GM12878 (cell line): ENCODE results near the gene ZNF768. TPM values are rescaled to one million over a fixed set of nuclear protein-coding genes. Genes with fewer than 3 reads are reported as not detected.

Source experiments
- DPF2 ChIP-seq: fragments of 450-650 bp; IDR thresholded peaks from 2 replicates; pipeline ENCODE4 v1.6.1; 2017; ENCODE audit warnings: mild to moderate bottlenecking
- E2F8 ChIP-seq: fragments of 450-650 bp; IDR thresholded peaks from 2 replicates; pipeline ENCODE4 v1.6.1; 2018; ENCODE audit warnings: mild to moderate bottlenecking, low read depth, moderate library complexity; ENCODE audit not compliant: partially characterized antibody
- FOXK2 ChIP-seq: fragments of 450-650 bp; IDR thresholded peaks from 2 replicates; pipeline ENCODE4 v1.6.1; 2017; ENCODE audit warnings: mild to moderate bottlenecking, moderate library complexity
- MEF2A ChIP-seq: IDR thresholded peaks from 2 replicates; pipeline ENCODE4 v1.6.1; 2011; ENCODE audit warnings: low read depth, mild to moderate bottlenecking, low read length, moderate library complexity; ENCODE audit not compliant: insufficient read depth
- REST ChIP-seq: IDR thresholded peaks from 2 replicates; pipeline ENCODE4 v1.6.1; 2012; ENCODE audit warnings: mild to moderate bottlenecking, low read depth, low read length
- SPI1 ChIP-seq: IDR thresholded peaks from 2 replicates; pipeline ENCODE4 v1.6.1; 2011; ENCODE audit warnings: low read depth, mild to moderate bottlenecking, low read length, moderate library complexity, borderline replicate concordance; ENCODE audit not compliant: insufficient read depth
- USF1 ChIP-seq: IDR thresholded peaks from 2 replicates; pipeline ENCODE4 v1.6.1; 2011; ENCODE audit warnings: borderline replicate concordance, low read depth, mild to moderate bottlenecking, moderate library complexity, mixed read lengths, low read length; ENCODE audit not compliant: insufficient read depth; ENCODE audit errors: extremely low read length
- polyA plus RNA-seq, 11 experiments: library from polyadenylated mRNA; depleted of rRNA in 4 of 11; unstranded in 6 of 11; stranded (reverse) in 5 of 11; fragments of >200 nt; fragmentation: Nextera tagmentation in 4 of 11; fragmentation: Illumina TruSeq in 1 of 11; extraction: Ambion mirVana in 4 of 11; extraction: Trizol in 1 of 11; gene quantifications; 1 replicate in 1 of 11; 2 replicates in 10 of 11; pipeline versions ENCODE4 v1.2.1 to v1.2.3, GENCODE V29; 2011 to 2016; ENCODE audit warnings: inconsistent platforms in 2 of 11, missing spikeins in 2 of 11, low read depth in 1 of 11
- total RNA-seq, 4 experiments: library from RNA; depleted of rRNA in 3 of 4; stranded (reverse); fragments of >200 nt in 3 of 4; fragmentation: Illumina TruSeq in 1 of 4; extraction: Trizol in 1 of 4; gene quantifications; 2 replicates each; pipeline versions ENCODE4 v1.2.1 to v1.2.3, GENCODE V29; 2013 to 2021
- TF ChIP-seq, protein P1 (sequence below): fragments of 150-350 bp; IDR thresholded peaks from 2 replicates; pipeline ENCODE4 v1.6.1; 2016; ENCODE audit warnings: low read depth, low read length
- TF ChIP-seq, protein P2 (sequence below): fragments of 450-650 bp; formaldehyde crosslinking; IDR thresholded peaks from 2 replicates; pipeline ENCODE4 v1.5.0; 2022; ENCODE audit warnings: mild to moderate bottlenecking, missing genetic modification characterization
- TF ChIP-seq, protein P3 (sequence below): fragments of 450-650 bp; IDR thresholded peaks from 2 replicates; pipeline ENCODE4 v1.6.1; 2018; ENCODE audit warnings: borderline replicate concordance, mild to moderate bottlenecking; ENCODE audit not compliant: partially characterized antibody

ZNF768 gene
- total and polyA plus RNA-seq, 10 of the 15 experiments (the other 5 are each of a cell fraction or from before 2014, with no cell fraction given): 0.05 to 23.1 (median 9.1) TPM

DNA sequence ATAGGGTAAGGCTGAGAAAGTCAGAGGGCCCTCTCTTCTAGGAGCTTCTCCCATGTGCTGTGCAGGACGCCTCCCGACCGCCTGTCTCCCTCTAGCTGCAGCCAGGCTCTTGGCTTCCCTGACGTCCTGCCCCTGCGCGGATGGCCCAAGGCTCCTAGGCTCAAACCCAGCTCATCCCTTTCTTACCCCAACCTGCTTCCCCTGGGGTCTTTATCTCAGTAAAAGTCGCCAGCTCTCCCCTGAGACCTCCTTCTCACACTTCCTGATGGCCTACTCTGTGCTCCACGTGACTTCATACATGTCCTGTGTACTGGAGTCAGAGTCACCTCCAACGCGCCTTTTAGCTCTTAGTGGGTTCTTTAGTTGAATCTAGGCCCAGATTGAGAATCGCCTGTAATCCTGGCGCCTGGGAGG lies 9.4 kb upstream of the ZNF768 start (continued):
- TF ChIP-seq REST: no peak
- TF ChIP-seq, protein P1, sequence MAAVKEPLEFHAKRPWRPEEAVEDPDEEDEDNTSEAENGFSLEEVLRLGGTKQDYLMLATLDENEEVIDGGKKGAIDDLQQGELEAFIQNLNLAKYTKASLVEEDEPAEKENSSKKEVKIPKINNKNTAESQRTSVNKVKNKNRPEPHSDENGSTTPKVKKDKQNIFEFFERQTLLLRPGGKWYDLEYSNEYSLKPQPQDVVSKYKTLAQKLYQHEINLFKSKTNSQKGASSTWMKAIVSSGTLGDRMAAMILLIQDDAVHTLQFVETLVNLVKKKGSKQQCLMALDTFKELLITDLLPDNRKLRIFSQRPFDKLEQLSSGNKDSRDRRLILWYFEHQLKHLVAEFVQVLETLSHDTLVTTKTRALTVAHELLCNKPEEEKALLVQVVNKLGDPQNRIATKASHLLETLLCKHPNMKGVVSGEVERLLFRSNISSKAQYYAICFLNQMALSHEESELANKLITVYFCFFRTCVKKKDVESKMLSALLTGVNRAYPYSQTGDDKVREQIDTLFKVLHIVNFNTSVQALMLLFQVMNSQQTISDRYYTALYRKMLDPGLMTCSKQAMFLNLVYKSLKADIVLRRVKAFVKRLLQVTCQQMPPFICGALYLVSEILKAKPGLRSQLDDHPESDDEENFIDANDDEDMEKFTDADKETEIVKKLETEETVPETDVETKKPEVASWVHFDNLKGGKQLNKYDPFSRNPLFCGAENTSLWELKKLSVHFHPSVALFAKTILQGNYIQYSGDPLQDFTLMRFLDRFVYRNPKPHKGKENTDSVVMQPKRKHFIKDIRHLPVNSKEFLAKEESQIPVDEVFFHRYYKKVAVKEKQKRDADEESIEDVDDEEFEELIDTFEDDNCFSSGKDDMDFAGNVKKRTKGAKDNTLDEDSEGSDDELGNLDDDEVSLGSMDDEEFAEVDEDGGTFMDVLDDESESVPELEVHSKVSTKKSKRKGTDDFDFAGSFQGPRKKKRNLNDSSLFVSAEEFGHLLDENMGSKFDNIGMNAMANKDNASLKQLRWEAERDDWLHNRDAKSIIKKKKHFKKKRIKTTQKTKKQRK: no peak
- TF ChIP-seq SPI1: 0 out of 2 replicates have a peak, but pooled peaks have one; percentile 1
- TF ChIP-seq FOXK2: no peak
- TF ChIP-seq DPF2: peak; percentile 93
- no peak for TF ChIP-seq E2F8
- peak; percentile 75 for TF ChIP-seq USF1
- no peak for TF ChIP-seq MEF2A
- TF ChIP-seq, protein P2, sequence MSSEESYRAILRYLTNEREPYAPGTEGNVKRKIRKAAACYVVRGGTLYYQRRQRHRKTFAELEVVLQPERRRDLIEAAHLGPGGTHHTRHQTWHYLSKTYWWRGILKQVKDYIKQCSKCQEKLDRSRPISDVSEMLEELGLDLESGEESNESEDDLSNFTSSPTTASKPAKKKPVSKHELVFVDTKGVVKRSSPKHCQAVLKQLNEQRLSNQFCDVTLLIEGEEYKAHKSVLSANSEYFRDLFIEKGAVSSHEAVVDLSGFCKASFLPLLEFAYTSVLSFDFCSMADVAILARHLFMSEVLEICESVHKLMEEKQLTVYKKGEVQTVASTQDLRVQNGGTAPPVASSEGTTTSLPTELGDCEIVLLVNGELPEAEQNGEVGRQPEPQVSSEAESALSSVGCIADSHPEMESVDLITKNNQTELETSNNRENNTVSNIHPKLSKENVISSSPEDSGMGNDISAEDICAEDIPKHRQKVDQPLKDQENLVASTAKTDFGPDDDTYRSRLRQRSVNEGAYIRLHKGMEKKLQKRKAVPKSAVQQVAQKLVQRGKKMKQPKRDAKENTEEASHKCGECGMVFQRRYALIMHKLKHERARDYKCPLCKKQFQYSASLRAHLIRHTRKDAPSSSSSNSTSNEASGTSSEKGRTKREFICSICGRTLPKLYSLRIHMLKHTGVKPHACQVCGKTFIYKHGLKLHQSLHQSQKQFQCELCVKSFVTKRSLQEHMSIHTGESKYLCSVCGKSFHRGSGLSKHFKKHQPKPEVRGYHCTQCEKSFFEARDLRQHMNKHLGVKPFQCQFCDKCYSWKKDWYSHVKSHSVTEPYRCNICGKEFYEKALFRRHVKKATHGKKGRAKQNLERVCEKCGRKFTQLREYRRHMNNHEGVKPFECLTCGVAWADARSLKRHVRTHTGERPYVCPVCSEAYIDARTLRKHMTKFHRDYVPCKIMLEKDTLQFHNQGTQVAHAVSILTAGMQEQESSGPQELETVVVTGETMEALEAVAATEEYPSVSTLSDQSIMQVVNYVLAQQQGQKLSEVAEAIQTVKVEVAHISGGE (CRISPR knock-in tag): no peak
- TF ChIP-seq, protein P3, sequence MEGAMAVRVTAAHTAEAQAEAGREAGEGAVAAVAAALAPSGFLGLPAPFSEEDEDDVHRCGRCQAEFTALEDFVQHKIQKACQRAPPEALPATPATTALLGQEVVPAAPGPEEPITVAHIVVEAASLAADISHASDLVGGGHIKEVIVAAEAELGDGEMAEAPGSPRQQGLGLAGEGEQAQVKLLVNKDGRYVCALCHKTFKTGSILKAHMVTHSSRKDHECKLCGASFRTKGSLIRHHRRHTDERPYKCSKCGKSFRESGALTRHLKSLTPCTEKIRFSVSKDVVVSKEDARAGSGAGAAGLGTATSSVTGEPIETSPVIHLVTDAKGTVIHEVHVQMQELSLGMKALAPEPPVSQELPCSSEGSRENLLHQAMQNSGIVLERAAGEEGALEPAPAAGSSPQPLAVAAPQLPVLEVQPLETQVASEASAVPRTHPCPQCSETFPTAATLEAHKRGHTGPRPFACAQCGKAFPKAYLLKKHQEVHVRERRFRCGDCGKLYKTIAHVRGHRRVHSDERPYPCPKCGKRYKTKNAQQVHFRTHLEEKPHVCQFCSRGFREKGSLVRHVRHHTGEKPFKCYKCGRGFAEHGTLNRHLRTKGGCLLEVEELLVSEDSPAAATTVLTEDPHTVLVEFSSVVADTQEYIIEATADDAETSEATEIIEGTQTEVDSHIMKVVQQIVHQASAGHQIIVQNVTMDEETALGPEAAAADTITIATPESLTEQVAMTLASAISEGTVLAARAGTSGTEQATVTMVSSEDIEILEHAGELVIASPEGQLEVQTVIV: no peak
